GM12864 (cell line): Measurements from ENCODE around the gene FKBP8.

ENCODE experiments used
- DNase-seq: peaks from one replicate; pipeline ENCODE4 v3.0.0-alpha.2; 2011; ENCODE audit warnings: low read depth
- H3K4me3 ChIP-seq: 2 replicates; pipeline ENCODE4 v1.5.1; 2011; ENCODE audit warnings: mild to moderate bottlenecking, low read depth, low read length, control low read depth
- TF ChIP-seq, protein P1 (sequence below): IDR thresholded peaks from 2 replicates; pipeline ENCODE4 v1.5.1; 2011; ENCODE audit warnings: low read depth, mild to moderate bottlenecking, moderate library complexity, low read length, control low read depth, inconsistent platforms; ENCODE audit errors: missing control alignments

FKBP8 gene

GRCh38 chr19:18510216-18510615 lies 33.2 kb downstream of the FKBP8 start:
- H3K4me3 ChIP-seq, result no peak overlapping the region
- TF ChIP-seq, protein P1, sequence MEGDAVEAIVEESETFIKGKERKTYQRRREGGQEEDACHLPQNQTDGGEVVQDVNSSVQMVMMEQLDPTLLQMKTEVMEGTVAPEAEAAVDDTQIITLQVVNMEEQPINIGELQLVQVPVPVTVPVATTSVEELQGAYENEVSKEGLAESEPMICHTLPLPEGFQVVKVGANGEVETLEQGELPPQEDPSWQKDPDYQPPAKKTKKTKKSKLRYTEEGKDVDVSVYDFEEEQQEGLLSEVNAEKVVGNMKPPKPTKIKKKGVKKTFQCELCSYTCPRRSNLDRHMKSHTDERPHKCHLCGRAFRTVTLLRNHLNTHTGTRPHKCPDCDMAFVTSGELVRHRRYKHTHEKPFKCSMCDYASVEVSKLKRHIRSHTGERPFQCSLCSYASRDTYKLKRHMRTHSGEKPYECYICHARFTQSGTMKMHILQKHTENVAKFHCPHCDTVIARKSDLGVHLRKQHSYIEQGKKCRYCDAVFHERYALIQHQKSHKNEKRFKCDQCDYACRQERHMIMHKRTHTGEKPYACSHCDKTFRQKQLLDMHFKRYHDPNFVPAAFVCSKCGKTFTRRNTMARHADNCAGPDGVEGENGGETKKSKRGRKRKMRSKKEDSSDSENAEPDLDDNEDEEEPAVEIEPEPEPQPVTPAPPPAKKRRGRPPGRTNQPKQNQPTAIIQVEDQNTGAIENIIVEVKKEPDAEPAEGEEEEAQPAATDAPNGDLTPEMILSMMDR, result no peak
- no peak for DNase-seq

- H3K4me3 ChIP-seq, result no peak overlapping the region
- TF ChIP-seq, protein P1, result no peak
- no peak for DNase-seq
Observed at GRCh38 chr19:18508585-18508984, 34.8 kb downstream of the FKBP8 start.

DNA sequence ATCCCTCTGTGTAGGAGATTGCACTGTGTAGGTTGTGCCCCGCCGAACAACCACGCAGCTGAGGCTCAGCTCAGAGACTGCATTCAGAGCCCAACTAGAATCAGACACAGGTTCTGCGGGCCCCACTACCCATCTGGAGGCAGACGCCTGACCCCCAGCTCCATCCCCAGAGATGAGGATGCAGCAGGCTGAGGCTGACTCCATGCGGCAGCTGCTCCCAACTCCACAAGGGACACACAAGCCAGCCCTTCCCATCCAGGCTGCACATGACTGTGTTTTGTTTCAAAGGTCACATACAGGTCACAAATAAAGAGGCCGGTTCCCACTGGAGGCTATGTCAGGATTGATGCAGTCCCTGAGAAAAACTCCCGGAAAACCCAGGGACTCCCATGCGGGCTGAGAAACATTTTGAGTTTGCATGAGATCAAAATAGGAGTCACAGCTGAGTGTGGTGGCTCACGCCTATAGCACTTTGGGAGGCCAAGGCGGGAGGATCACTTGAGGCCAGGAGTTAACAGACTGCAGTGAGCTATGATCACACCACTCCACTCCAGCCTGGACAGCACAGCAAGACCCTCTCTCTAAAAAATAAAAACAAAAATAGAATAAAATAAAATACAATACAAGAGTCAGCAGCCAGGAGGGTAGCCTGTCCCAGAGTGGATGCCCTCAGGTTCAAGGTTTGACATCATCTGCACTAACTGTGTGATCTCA lies 35.5 kb downstream of the FKBP8 start:
- H3K4me3 ChIP-seq, result no peak overlapping the region
- TF ChIP-seq, protein P1, result no peak
- no peak for DNase-seq

GRCh38 chr19:18507021-18507726 lies 36.2 kb downstream of the FKBP8 start:
- H3K4me3 ChIP-seq, result no peak overlapping the region
- no peak for DNase-seq
- TF ChIP-seq, protein P1, result no peak

DNA sequence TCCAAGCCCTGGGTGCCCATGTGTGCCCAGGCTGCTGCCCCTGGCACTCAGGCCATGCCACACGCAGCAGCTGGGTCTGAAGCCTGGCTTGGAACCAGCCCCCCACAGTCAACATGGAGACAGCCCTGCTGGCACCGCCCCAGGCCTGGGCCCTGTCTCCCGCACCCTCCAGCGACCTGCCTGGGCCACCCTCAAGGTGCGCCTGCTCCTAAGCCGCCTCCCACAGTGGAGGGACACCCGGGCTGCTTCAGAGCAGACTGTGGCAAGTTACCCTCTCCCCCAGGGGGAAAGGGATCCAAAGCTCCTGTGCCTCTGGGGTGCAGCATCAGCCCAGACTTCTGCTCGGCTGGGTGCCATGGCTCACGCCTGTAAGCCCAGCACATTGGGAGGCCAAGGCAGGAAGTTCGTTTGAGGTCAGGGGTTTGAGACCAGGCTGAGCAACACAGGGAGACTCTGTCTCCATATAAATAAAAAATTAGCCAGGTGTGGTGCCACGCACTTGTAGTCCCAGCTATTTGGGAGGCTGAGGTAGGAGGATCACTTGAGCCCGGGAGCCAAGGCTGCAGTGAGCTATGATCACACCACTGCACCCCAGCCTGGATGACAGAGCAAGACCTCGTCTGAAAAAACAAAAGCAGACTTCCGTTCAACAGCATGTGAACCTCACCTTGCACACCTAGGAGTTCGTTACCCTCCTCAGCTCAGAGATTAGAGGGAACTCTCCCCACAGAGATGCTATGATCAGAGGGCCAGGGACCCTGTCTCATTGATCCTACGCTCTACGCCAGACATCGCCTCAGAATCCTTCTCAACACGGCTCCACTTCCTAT lies 37.1 kb downstream of the FKBP8 start:
- no peak overlapping the region for H3K4me3 ChIP-seq
- TF ChIP-seq, protein P1, result no peak
- DNase-seq, result no peak

GRCh38 chr19:18504886-18505610 lies 38.3 kb downstream of the FKBP8 start:
- H3K4me3 ChIP-seq, result no peak overlapping the region
- TF ChIP-seq, protein P1, result no peak
- DNase-seq, result no peak
